ENCODE results near the gene DXO. TPM values are rescaled to one million over a fixed set of nuclear protein-coding genes. Genes with fewer than 3 reads are reported as not detected.
"Not testable (repeated sequence)": the region's sequence is repeated elsewhere in the genome, so short reads cannot be mapped to it uniquely, and the experiment has no call there.

Gene DXO
- total RNA-seq, 1 experiment from 2014 or later = 33.3 TPM

DNA sequence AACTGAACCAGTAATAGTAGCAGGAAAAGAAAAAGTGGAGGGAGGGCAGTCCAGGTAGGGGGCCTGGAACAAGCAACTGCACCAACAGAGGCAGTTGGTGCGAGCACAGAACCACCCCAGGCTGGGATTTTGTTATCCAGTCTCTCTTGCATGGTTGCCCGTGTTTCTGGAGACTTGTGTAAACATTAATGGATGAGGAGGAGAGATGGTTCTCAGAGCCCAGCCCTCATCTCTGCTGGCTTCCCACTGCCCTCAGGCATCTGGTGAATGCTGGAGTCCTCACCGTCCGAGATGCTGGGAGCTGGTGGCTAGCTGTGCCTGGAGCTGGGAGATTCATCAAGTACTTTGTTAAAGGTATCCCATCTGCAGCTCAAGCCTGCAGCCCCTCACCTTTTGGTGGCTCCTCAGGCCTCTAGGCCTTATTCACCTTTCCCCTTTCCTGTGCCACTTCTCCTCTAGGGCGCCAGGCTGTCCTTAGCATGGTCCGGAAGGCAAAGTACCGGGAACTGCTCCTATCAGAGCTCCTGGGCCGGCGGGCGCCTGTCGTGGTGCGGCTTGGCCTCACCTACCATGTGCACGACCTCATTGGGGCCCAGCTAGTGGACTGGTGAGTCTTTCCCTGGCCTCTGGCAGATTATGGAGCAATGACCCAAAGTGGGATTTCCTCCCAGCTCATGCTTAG lies 8.4 kb upstream of the DXO start:
- DNase-seq (ENCODE audit: low read depth) = not testable (repeated sequence)

DNA sequence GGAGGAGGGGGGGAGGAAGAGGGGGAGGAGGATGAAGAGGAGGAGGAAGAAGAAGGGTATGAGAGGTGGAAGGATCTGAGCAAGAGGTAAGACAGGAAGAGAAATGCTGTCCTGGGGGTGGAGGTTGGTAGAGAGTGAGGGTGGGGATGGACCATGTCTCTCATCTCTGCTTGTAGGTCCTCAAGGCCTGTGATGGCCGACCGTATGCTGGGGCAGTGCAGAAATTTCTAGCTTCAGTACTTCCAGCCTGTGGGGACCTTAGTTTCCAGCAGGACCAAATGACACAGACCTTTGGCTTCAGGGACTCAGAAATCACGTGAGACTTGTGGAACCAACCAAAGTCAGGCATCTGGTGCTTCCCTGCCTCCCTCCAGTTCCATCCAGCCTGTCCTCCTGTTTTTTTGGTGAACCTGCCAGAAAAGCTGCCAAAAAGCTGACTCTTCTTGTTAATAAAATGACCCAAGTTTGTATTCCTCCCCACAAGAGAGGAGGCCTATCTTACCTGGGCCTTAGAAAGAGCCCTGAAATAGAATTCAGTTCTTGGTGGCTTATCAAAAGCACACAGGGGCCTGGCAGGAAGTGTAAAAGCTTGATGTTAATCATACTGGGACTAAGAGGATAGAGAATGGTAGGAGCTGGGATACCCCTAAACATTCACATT lies 7.4 kb upstream of the DXO start:
- DNase-seq (ENCODE audit: low read depth) = no peak

DNA sequence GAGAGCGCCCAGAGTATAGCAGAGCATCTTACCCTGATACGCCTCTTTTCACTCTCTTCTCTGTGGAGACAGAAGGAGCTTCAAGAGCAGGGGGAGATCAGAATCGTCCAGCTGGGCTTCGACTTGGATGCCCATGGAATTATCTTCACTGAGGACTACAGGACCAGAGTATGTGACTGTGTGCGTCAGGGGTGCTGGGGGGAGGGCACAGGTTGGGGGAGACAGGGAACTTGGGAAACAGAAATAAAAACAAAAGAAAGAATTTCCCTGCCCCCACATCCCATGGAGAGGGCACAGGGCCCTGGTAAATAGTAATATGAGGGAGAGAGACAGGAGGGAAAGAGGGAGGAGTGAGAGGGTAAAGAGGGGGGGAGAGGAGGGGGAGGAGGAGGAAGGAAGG lies 6.9 kb upstream of the DXO start:
- DNase-seq (ENCODE audit: low read depth) = no peak

DNA sequence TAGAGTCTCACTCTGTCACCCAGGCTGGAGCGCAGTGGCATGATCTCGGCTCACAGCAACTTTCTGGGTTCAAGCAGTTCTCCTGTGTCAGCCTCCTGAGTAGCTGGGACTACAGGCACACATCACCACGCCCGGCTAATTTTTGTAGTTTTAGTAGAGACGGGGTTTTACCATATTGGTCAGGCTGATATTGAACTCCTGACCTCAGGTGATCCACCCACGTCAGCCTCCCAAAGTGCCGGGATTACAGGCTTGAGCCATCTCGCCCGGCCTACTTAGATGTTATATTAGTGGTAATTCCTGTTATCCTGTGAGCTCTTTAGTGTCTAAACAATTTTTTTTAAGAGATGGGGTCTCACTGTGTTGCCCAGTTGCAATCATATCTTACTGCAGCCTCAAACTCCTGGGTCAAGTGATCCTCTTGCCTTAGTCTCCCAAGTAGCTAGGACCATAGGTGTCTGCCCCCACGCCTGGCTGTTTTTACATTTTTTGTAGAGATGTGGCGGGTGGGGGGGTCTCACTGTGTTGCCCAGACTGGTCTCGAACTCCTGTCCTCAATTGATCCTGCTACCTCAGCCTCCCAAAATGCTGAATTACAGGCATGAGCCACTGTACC lies 6.0 kb upstream of the DXO start:
- no peak for DNase-seq (ENCODE audit: low read depth)

DNA sequence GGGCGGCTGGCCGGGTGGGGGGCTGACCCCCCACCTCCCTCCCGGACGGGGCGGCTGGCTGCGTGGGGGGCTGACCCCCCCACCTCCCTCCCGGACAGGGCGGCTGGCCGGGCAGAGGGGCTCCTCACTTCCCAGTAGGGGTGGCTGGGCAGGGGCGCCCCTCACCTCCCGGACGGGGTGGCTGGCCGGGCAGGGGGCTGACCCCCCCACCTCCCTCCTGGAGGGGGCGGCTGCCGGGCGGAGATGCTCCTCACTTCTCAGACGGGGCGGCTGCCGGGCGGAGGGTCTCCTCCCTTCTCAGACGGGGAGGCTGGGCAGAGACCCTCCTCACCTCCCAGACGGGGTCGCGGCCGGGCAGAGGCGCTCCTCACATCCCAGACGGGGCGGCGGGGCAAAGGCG lies 4.1 kb upstream of the DXO start:
- DNase-seq (ENCODE audit: low read depth) = not testable (repeated sequence)

DNA sequence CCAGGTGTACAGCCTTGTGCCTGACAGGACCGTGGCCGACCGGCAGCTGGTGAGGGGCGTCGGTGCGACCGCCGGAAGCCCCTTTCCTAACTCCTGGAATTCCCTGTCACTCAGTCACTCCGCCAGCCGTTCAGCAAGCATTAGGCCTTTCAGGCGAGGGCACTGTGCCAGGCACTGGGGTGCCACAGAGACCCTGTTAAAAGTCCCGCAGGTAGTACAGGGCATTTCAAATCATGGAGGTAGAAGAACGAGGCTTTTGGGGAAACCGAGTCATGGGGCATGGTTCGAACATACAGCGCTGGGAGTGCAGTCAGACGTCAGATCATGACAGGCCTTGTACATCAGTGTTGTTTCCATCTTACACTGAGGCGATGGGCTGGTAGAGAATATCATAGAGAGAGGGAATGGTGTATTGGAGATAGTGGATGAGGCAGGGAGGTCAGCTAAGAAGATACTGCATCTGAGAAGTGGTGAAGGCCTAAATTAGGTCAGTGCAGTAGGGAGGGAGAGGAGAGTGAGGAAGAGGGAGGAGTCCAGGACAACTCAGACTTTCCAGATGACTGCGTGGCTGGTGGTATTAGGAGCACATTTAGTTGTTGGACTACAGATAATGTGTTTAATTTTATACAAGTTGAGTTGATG lies 892 bp upstream of the DXO start:
- DNase-seq (ENCODE audit: low read depth) = peak; percentile 70

DNA sequence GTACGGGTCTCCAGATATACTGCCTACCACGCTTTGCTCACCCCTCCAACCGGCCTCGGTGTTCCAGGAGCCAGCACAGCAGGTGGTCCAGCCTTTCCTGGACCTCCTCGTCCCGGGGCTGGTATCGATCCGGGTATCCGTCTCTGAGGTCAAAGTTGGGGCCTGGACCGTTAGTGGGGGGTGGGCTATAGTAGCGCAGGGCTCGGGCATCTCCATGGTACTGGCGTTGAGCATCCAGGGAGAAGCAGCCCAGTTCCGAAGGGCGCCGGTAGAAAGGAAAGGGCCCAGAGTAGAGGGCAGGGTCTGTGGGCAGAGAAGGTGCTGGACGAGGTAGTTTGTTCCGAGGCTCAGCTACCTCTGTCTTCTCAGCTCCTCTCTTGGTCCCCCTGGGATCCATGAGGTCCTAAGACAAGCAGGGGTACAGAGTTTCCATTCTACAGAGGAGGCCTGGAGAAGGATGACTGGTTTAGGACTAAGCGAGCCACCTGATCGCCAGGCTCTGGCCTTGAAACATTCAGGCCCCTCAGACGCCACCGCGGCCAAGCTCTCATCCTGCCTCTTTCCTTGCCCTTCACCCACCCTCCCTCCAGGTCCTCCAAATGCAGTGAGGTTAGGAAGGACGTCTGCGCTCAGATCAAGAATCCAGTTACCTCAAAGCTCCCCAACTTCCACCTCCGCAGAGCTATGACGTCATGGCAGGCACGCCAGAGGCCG lies 502 bp downstream of the DXO start:
- no peak for DNase-seq (ENCODE audit: low read depth)

DNA sequence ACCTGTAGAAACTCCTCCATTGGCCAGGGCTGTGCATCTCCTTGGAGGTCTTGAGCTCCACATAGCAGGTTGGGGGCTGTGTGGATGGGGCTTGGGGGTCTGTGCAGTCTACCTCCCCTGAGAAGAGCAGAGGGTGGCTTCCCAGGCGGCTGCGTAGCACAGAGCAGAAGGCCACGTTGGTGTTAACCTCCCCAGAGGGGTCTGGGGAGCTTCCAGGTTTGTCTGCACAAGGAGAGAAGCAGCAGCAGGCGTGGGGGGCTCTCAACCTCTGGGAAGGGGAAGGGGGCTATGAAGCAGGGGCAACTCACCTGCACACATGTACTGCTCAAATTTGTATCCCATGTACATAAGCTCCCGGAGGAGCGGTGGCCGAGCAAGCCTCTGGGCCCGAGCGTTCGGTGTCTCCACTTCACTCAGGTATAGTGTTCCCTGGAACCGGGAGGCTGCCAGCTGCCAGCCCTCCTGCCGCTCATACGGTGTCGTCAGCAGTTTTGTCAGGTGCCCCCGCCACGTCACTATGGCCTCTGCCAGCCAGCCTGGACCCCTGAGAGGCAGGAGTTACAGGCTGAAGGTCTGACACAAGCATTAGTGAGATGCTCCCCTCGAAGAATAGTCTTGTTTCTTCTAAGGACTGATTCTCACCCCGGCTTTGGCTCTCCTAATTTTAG lies 1.2 kb downstream of the DXO start:
- DNase-seq (ENCODE audit: low read depth) = no peak

DNA sequence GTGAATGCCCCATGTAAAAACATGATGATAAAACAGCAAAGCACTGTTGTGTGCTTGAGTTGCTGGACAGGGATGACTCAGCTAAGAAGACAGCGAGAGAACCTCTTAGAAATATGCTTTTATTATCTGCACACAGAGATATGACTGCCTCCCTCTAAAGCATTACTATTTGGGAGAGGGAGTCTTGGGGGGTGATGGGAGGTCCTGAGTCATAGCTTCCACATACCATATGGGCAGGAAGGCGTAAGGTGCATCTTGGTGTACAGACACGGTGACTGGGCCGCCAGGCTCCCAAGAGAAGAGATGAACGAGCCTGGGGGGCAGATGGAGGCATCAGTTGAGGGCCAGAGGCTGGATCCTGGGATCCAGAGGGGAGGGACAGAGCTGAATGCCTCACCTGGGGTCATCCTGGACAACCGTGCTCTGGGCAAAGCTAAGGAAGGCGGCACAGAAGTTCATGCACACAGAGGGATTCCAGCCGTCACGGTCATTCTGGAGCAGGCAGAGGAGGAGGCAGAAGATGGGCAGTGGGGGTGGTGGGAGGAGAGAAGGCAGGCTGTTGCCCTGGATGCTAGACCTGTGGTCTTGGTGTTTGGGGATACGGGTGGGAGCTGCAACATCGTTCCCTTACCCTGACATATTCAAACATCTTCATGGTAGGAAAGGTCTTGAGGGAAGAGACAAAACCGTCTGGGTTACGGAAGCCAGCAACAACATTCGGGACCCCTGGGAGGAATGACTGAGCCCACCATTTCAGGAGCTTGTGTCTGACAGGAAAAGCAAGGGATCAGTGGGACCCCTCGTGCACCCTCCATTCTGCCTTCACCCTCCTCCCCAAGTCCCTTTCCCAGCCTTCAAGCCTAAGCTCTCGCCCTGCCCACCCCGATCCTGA lies 2.0 kb downstream of the DXO start:
- peak; percentile 58 for DNase-seq (ENCODE audit: low read depth)

DNA sequence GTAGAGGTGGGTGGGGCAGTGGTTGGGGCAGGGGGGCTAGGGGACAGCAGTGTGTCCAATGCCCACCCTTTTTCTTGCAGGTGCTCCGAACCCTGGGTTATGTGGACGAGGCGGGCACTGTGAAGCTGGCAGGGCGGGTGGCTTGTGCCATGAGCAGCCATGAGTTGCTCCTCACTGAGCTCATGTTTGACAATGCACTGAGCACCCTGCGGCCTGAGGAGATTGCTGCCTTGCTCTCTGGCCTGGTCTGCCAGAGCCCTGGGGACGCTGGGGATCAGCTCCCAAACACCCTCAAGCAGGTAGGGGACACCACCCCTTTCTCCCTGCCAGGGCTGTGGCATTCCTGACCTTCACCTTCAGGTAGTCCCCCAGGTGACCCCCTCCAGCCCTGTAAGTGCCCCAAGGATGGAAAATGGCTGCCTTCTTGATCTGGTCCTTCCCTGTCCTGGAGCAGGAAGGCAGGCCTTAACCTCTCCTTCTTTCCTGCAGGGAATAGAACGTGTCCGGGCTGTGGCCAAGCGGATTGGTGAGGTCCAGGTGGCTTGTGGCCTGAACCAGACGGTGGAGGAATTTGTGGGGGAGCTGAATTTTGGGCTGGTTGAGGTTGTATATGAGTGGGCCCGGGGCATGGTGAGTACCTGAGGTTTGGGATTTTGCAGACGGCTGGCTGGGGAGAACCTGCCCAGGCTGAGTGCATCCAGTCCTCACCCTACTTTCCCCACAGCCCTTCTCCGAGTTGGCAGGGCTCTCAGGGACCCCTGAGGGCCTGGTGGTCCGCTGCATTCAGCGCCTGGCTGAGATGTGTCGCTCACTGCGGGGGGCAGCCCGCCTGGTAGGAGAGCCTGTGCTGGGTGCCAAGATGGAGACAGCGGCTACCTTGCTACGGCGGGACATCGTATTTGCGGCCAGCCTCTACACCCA lies 2.9 kb downstream of the DXO start:
- no peak for DNase-seq (ENCODE audit: low read depth)

DNA sequence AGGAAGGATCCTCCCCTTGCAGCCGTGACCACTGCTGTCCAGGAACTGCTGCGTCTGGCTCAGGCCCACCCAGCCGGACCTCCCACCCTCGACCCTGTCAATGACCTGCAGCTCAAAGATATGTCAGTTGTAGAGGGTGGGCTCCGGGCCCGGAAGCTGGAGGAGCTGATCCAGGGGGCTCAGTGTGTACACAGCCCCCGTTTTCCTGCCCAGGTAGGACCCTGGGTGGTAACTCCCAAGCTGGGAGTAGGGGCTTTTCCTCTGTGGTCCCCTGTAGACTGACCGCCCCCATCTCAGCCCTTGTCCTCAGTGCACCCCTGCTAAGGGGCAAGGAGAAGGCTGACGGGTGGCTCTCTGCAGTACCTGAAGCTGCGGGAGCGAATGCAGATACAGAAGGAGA lies 3.6 kb downstream of the DXO start:
- DNase-seq (ENCODE audit: low read depth) = no peak

DNA sequence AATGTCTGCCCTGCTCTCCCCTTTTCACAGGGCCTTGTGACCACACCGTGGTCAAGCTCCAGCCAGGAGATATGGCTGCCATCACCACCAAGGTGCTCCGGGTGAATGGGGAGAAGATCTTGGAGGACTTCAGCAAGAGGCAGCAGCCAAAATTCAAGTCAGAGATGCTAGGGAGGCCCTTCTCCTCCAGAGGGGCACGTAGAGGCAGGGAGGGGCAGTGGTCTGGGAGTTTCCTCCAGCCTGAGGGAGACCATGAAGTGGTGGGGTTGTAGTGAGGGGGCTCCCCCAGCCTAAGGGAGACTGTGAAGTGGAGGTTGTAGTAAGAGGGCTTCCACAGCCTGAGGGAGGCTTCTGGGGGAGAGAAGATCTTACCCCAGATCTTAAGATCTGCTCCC lies 4.0 kb downstream of the DXO start:
- DNase-seq (ENCODE audit: low read depth) = no peak

DNA sequence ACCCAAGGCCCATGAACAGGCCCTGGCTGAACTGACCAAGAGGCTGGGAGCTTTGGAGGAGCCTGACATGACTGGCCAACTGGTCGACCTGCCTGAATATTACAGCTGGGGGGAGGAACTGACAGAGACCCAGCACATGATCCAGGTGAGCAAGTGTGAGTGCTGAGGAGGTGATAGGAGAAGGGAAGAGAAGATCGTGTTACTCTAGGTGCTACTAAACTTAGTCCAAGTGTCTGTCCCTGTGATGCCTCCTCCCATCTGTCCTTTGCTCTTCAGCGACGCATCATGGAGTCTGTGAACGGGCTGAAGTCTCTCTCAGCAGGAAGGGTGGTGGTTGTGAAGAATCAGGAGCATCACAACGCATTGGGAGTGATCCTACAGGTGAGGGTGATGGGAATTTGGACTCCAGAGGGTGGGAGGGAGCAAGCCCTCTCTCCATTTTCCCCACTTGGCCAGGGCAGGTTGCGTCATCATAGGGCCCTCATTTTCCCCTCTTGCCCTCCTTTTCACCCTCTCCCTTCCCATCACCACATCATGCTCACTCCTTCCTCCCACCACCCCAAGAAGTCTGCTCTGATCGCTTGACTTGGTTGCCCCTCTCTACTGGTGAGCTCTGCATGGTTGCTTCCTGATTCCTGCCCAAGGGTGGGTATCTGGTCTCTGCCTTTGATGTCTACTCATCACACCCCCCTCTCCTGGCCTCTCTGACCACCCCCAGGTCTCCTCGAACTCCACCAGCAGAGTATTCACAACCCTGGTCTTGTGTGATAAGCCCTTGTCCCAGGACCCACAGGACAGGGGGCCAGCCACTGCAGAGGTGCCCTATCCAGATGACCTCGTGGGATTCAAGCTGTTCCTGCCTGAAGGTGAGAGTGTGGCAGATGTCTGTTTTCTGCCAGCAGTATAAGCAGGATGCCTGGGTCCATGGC lies 4.7 kb downstream of the DXO start:
- DNase-seq (ENCODE audit: low read depth) = no peak

DNA sequence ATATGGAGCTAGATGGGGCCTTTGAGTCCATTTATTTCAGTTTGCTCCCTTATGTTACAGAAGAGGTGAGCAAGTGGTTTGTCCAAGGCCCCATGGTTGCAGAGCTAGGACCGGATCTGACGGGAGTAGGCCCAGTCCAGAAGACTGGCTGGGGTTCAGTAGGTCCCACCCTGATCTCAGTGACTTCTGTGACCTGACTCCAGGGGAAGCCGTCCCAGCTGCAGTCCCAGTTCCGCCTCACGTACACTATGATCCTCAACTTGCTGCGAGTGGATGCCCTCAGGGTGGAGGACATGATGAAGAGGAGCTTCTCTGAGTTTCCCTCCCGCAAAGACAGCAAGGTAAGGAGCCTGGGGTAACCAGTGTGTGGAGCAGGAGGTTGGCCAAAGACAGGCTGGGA lies 5.4 kb downstream of the DXO start:
- no peak for DNase-seq (ENCODE audit: low read depth)

DNA sequence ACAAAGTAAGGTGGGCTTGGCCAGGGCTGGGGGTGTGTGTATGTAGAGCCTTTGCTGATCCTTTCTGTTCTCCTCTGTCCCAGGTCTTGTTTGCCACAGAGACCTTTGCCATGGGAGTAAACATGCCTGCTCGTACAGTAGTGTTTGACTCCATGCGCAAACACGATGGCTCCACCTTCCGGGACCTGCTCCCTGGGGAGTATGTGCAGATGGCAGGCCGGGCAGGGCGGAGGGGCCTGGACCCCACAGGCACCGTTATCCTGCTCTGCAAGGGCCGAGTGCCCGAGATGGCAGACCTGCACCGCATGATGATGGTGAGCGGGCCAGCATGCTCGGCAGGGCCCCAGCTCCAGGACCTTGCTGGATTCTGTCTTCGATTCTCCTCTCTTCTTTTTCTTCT lies 6.2 kb downstream of the DXO start:
- no peak for DNase-seq (ENCODE audit: low read depth)

DNA sequence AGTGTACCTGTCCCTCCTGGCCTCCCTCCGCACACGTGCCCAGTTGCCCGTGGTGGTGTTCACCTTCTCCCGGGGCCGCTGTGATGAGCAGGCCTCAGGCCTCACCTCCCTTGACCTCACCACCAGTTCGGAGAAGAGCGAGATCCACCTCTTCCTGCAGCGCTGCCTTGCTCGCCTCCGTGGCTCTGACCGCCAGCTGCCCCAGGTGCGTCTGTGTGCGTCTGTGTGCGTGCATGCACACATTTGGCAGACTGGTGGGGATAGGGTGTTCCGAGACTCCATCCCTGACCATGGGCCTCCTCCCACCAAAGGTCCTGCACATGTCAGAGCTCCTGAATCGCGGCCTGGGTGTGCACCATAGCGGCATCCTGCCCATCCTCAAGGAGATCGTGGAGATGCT lies 8.0 kb downstream of the DXO start:
- no peak for DNase-seq (ENCODE audit: low read depth)

DNA sequence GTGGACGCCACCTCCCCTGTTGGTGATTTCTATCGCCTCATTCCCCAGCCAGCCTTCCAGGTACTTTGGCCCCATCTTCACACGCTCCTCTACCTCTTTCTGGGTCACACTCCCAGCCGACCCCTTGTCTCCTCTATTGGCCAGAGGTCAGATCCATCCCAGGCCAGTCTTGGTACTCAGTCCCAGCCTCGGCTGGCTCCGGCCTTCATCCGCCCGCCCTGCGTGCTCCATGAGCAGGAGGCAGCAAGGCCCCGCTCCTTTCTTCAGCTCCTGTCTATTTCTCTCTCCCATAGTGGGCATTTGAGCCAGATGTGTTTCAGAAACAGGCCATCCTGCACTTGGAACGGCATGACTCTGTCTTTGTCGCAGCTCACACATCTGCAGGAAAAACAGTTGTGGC lies 10.3 kb downstream of the DXO start:
- DNase-seq (ENCODE audit: low read depth) = no peak

Data from M059J (cell line).